SKM-1 (cell line): Measurements from ENCODE around the gene GALK1.
"Not testable (repeated sequence)": the region's sequence is repeated elsewhere in the genome, so short reads cannot be mapped to it uniquely, and the experiment has no call there.

Experiments
- DNase-seq: peaks from one replicate; lab custom pipeline; 2025; ENCODE audit not compliant: unreplicated experiment; lab: John Stamatoyannopoulos, UW

The GALK1 gene

DNA sequence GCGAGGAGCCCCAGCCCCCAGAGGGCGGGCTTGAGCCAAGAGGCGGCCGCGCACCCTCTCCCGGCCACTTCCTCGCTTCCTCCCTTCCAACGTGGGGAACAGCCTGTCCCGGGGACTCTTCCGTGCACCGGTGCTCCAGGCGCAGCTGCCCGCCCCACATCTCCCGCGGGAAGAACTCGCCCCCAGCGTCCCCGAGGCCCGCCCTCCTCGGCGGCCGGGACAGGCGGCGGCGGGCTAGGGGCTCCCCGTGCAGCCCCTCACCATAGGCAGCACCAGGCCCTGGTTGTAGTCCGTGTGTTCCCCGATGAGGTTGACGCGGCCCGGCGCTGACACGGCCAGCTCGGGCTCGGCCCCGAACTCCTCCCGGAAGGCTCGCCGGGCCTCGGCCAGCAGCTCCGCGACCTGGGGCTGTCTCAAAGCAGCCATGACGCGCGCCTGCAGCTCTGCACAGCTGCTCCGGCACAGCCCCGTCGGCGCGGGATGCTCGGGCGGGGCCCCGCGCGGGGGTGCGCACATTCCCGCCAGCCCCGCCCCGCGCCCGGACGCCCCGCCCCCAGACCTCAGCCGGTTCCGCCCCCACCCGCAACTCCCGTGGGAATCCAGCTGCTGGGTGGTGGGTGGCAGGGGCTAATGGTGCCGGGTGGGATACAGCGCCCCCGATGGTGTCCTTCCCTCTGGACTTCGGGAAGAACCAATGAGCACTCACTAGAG is at the start of gene GALK1:
Gene GALK1, minus strand, starts transcription at position 482 of the 711 bp plus-strand sequence. Its CDS starts 56 bp downstream, at position 426.
- DNase-seq: peak; percentile 46

DNA sequence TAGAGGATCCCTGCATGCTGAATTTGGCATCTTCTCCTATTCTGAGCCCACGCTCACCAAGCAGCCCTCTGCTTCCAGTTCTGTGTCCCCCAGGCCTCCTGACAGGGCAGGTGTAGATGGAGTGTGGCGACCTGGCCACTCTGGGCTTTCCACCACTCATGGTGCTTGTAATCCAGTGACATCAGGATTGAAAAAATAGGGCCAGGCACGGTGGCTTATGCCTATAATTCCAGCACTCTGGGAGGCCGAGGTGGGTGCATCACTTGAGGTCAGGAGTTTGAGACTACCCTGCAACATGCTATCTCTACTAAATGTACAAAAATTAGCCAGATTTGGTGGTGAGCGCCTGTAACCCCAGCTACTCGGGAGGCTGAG is 49.0 kb upstream of the GALK1 start:
- DNase-seq: no peak

DNA sequence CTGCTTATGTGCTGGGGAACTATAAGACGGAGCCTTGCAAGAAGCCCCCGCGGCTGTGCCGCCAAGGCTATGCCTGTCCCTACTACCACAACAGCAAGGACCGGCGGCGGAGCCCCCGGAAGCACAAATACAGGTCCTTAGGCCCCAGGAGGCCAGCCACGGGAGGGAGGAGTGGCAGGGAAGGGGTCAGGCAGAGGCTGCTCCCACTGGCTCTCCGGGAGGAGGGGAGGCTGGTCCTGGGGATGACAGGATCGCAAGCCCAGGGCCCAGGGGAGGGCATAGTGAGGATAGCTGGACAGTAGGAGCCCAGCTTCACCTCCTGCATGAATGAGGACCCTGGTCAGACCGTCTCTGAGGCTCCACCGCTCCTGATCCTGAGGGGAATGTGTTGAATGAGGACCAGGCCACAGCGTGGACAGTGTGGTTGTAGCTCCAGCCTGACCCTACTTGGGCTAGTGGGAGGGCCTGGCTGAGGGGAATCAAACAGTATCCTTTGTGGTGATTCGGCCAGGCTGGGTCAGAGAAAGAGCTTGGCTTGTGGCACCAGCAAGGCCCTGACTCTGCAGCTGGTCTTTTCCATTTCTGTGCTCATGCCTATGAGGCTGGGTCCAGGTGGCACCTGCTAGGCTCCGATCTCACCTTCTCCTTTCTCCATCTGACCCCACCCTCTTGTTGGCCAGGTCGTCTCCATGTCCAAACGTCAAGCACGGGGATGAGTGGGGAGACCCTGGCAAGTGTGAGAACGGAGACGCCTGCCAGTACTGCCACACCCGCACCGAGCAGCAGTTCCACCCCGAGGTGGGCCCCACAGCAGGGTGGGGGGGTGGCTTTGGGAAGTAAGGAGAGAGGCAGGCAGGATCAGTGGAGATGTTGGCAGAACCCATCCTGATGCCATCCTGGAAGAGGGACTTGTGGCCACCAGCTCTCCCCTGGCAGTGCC is 48.4 kb upstream of the GALK1 start:
- no peak for DNase-seq

GRCh38 chr17:75812096-75813013 is 47.4 kb upstream of the GALK1 start:
- DNase-seq: no peak

- DNase-seq: no peak
Measured at GRCh38 chr17:75811174-75811573, 46.2 kb upstream of the GALK1 start.

GRCh38 chr17:75810756-75811155 is 45.8 kb upstream of the GALK1 start:
- DNase-seq: not testable (repeated sequence)

DNA sequence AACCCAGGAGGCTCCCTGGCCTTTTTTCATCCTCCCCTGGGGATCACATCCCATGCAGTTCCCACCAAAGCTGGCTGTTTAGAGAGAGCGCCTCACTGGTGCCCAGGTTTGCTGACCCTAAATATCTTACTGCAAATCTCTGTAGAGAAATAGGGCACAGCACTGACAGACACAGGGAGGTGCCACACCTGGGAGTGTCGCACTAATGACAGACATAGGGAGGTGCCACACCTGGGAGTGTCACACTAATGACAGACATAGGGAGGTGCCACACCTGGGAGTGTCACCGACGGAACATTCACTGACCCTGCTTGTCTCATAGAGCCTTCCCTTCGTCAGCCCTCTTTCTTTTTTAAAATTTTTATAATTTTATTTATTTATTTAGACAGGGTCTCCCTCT is 45.2 kb upstream of the GALK1 start:
- DNase-seq: no peak

- no peak for DNase-seq
Measured at GRCh38 chr17:75809631-75810111, 44.7 kb upstream of the GALK1 start.

GRCh38 chr17:75808905-75809621 is 44.1 kb upstream of the GALK1 start:
- no peak for DNase-seq

- DNase-seq: no peak
Measured at GRCh38 chr17:75808549-75808904, 43.5 kb upstream of the GALK1 start.

GRCh38 chr17:75807861-75808260 is 42.9 kb upstream of the GALK1 start:
- DNase-seq: no peak

- DNase-seq: no peak
Measured at GRCh38 chr17:75806822-75807500, 42.0 kb upstream of the GALK1 start.

DNA sequence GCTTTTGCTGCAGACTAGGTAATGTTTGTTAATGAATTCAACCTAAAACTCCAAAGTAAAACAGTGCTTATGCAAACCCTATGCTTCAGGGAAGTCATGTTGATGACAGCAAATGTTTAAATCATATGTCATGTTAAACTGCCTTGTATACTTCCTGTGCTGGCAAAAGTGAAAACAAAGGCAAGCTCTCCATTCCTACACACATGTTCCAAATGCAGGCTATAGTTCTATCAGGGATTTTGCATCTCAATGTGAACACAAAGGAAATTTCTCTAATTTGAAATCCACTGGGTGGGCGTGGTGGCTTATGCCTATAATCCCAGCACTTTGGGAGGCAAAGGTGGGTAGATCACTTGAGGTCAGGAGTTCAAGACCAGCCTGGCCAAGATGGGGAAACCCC is 38.9 kb upstream of the GALK1 start:
- DNase-seq: no peak

DNA sequence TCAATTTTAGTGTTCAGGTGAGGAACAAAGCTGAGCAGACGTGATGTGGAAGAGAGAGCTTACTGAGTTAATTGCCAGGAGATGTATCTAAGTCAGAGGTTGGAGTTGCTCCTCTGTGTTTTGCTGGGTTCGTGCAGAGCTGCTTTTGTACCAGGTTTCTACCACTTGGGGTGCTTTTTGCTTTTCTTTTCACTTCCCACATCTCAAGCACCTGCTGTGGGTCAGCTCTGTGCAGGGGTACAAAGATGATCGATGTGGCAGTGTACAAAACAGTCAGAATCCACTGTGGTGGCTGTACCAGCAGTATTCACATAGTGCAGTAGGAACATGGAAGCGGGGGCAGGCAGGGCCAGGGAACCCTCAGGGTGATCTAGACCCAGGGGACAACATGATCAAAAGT is 34.4 kb upstream of the GALK1 start:
- DNase-seq: no peak

DNA sequence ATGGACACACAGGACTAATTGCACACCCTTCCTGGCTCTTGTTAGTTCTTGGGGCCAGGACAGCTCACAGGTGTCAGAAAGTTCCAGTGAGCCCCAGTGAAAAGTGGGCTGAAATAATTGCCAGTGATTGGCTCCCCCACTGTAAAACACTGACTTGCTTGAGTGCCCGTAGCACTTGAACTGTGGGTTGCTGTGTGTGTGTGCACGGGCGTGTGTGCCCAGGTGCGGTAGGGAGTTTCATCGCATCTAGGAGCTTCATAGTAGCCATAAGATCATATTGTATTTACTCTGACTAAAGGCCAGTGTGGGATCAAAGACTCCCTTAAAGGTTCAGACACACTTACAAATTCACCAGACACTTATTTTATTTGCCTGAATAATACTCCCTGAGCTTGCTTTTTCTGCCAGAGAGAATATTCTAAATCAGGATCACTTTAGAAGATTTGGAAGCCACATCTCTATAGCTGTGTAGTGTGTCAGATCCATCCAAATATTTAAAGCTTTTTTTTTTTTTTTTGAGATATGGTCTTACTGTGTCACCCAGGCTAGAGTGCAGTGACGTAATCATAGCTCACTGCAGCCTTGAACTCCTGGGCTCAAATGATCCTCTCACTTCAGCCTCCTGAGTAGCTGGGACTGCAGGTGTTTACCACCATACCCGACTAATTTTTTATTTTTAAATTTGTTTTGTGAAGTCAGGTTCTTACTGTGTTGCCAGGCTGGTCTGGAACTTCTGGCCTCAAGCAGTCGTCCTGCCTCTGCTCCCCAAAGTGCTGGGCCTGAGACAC is 31.0 kb upstream of the GALK1 start:
- no peak for DNase-seq

- DNase-seq: no peak
Measured at GRCh38 chr17:75793460-75793859, 28.5 kb upstream of the GALK1 start.

- no peak for DNase-seq
Measured at GRCh38 chr17:75791254-75791653, 26.3 kb upstream of the GALK1 start.

DNA sequence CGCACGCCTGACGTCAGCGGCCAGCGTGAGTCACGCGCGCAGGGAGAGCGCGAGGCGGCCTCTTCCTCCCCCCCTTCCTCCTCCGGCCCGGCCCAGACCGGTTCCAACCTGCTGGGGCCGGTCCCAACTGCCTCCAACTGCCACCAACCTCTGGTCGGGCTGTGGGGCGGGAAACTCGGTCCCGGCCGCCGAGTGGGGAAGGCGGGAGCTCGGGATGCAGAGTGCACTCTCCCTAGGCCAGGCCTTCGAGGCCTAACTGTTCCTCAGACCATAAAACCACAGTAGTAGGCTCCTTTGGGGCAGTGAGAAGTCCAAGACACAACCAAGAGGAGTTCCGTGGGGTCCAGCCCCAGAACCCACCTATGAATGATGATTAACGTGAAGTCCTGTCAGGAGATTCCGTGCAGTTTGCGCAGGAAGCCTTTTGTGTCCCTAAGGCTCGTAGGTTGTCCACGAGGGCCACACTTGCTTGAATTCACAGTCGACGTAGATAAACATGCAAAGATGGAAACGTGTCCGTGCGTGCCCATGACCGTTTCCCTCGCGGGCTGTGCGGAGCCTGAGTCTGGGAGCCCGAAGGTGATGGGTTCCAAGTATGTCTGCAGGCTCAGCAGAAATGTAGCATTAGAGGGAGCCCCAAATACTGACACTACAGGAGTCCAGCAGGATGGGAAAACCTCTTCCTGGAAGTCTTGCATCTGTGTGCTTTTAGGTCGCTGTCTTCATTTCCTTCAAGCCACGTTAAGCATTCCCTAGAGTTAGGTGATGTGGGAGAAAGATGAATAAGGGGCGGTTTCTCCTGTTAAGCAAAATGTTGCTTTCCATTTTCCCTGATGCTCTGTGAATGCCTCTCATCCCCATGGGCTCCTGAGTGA is 20.3 kb upstream of the GALK1 start:
- DNase-seq: peak; percentile 60
